ENCODE measurements around the gene CXCL11.
"Not testable (repeated sequence)": the region's sequence is repeated elsewhere in the genome, so short reads cannot be mapped to it uniquely, and the experiment has no call there.

CXCL11 gene

DNA sequence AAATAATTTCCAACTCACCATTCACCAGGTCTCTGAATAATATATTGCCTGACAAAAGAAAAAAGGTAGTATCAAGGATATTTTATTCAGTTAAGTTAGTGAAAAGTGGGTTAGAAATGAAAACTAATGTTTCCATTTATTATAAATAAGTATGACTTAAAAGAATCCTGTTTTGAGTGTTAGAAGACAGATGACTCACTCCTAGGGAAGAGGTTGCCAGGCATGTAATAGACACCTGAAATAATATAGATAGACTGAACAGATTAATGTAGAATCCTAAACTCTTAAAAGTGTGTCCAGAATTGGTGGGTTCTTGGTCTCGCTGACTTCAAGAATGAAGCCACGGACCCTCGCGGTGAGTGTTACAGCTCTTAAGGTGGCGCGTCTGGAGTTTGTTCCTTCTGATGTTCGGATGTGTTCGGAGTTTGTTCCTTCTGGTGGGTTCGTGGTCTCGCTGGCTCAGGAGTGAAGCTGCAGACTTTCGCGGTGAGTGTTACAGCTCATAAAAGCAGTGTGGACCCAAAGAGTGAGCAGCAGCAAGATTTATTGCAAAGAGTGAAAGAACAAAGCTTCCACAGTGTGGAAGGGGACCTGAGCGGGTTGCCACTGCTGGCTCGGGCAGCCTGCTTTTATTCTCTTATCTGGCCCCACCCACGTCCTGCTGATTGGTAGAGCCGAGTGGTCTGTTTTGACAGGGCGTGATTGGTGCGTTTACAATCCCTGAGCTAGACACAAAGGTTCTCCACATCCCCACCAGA is 6.5 kb upstream of the CXCL11 start:
- not testable (repeated sequence) for DNase-seq (ENCODE audit: low read depth)

- no peak for DNase-seq (ENCODE audit: low read depth)
Measured at GRCh38 chr4:76036855-76037254, 985 bp upstream of the CXCL11 start.

DNA sequence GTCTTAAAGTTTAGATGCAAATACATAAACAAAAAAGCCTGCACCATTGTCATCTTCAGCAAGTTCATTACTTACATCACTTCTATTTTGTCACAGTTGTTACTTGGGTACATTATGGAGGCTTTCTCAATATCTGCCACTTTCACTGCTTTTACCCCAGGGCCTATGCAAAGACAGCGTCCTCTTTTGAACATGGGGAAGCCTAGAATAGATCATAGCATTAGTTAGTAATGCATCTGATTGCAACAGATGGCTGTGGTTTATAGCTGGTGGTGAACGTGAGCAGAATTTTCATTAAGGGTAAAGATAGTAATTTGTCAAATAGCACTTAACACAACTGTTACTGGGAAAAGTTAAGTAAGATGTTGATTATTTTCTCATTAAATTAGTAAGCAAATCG is 729 bp downstream of the CXCL11 start:
- DNase-seq (ENCODE audit: low read depth) = no peak

- DNase-seq (ENCODE audit: low read depth) = no peak
Measured at GRCh38 chr4:76029300-76029699, 6.6 kb downstream of the CXCL11 start.

DNA sequence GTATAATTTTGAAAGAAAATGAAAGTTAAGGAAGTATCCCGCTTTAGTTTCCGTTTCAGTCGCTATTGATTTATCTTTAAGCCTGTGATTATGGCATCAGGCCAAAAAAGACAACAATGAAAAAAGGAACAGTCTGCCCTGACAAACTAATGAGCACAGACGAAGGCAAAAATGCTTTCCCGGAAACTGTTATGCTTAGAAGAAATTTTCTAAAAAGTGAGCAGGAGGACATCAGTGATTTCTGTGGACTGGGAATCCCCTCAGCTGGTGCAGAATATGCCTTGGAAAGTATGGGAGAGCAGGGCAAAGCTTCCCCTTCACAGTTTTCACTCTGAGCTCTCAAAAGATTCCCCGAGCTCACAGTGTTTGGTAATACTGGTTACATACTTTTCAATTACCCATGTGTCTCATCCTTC is 7.5 kb downstream of the CXCL11 start:
- no peak for DNase-seq (ENCODE audit: low read depth)

DNA sequence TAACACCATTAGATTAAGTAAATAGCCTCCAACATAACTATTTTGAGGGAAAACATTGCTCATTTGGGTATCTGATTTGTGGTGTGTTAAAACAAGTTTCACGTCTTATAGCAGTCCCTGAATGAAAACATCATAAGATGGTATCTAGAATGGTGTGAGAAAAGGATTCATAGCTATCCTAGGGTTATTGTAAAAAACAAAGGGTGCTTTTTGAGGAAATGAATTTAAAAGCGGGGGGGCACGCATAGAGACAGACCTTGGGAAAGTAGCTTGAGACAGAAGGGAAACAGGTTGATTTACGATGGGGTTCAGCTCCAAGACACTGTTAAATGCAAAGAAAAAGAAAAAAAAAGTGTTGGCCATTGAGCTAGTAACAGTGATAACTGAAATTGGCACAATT is 11.8 kb downstream of the CXCL11 start:
- DNase-seq (ENCODE audit: low read depth) = no peak

DNA sequence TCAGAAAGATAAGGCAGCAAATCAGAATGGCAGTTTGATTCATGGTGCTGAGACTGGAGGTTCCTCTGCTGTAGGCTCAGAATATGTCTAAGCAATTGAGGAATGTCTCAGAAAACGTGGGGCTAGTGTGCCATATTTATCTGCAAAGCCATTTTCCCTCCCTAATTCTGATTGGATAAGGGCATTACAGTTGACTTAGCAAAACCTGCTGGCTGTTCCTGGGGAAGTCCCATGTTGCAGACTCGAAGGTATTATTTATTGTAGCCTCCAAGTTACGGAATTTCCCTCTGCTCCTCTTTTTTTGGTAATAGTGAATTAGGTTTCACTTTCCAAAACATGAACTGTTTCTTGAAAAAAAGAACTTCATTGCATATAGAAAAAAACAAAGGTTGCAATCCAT is 12.5 kb downstream of the CXCL11 start, which contains the start of gene CXCL10:
CXCL10 (minus strand) TSS at position 109 of the 400 bp plus-strand sequence; CDS start at position 43, 66 bp downstream.
- peak; percentile 4 for DNase-seq (ENCODE audit: low read depth)

- DNase-seq (ENCODE audit: low read depth) = no peak
Measured at GRCh38 chr4:76022677-76023076, 13.2 kb downstream of the CXCL11 start.

- no peak for DNase-seq (ENCODE audit: low read depth)
Measured at GRCh38 chr4:76022031-76022430, 13.8 kb downstream of the CXCL11 start.

GRCh38 chr4:76017056-76017686 is 18.7 kb downstream of the CXCL11 start:
- DNase-seq (ENCODE audit: low read depth) = no peak

DNA sequence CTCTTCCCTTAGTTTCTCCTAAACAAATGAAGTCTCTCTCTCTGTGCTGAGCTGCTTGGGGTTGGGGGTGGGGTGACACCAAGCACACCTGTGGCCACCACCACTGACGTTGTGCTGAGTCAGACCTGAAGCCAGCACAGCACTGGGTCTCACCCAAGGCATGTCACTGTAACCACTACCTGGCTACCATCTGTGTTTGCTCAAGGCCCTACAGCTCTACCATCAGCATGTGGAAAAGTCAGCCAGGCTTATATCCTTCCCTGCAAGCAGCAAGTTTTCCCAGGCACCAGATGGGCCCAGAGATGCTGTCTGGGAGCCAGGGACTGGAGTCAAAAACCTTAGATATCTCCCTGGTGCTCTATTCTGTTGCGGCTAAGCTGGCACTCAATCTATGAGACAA is 19.5 kb downstream of the CXCL11 start:
- DNase-seq (ENCODE audit: low read depth) = no peak

DNA sequence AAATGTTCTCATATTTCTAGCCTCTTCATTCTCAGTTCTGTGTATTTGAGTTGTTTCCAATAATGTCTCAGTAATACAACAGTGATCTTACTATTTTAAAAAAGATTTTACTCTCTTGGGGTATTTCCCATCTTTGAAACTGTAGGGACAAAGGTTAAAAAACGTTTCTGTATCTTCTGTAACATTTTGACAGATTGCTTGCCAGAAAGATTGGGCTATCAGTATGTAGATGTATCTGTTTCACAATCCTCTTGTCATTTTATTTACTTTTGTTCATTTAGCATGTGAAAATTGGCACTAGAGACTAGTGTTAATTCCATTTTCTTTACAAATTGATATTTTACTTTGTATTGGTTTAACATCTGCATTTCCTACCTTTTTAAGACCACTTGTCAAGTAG is 22.3 kb downstream of the CXCL11 start:
- no peak for DNase-seq (ENCODE audit: low read depth)

DNA sequence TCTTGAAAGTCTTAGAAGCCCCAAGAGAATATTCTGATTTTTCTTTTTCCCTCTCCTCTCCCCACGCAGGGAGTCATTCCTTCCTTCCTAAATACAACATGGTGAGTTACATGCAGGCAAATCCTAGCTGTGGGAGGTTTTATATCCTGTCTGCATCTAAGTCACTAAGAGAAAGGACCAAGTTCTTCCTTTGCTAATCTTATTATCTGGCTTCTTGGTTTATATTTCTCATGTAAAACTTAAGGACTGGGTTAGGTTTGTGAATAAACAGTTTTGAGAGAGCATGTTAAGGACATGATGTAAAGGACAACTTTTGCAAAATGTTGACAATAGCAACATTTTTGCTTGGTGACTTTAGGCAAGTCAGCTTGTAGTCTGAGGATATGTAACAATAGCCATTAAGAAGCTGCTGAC is 23.5 kb downstream of the CXCL11 start:
- no peak for DNase-seq (ENCODE audit: low read depth)

- no peak for DNase-seq (ENCODE audit: low read depth)
Measured at GRCh38 chr4:76011700-76012387, 24.0 kb downstream of the CXCL11 start.

DNA sequence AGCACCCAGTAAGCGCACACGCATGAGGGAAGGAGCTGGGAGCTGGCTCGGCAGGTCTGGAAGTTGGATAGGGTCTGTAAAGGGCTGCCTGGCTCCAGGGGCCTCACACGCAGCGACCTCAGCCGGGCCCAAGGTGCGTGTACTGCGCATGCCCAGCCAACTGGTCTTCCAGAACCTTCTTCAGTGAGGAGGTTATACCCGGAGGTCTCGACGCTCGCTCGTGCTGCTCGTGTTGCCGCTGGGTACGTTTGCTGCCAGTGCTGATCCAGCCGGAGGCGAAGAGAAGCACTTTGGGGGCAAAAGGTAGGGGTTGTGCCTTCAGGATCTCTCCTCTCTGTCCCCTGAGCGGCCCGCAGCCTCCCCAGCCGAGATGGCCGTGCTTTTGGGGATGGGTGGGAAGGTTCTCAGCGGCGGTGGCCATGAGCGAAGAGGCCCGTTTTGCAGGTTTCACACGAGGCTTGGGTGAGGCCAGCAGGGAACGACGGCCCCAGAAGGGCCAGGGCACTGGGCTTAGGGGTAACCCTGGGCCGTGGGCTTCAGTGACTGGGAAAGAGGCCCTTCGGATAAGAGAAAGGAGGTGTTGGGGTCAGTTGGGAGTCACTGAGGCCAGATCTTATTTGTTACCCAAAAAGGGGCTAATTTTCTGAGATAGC is 24.7 kb downstream of the CXCL11 start:
- no peak for DNase-seq (ENCODE audit: low read depth)

DNA sequence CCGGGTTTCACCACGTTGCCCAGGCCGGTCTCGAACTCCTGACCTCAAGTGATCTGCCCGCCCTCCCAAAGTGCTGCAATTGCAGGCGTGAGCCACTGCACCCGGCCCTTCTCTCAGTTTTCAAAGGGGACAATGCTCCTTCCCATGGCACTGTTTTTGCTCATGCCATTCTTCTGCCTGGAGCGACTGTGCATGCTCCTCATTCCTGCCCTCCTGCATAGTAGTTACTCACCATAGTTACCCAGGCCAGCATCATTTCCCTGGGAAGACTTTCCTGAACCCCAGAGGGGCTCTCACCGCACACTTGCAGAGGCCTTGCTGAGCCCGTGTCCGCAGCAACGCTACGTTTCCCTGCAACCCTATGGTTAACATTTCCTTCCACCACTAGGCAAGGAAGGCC is 25.3 kb downstream of the CXCL11 start:
- DNase-seq (ENCODE audit: low read depth) = no peak

DNA sequence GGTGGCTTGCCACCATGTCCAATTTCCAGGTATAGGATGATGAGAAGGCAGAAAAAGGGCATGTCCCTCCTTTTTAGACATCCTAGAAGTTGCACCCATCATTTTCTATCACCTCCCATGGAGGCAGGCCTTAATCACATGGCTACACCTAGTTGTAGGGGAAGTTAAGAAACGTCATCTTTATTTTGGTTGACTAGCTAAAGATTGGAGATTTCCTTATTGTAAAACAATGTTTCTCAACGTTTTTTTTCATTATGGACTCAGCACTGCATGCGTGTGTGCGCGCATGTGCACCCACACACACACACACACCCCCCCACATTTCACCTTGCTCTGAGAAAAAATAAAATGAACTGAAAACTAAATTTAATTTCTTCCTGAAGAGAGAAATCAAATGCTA is 26.6 kb downstream of the CXCL11 start:
- DNase-seq (ENCODE audit: low read depth) = no peak

- DNase-seq (ENCODE audit: low read depth) = no peak
Measured at GRCh38 chr4:76007089-76007862, 28.6 kb downstream of the CXCL11 start, which contains the start of gene CXCL9. Gene CXCL9 (minus strand): TSS chr4:76007509. CDS start chr4:76007449, 60 bp downstream.

DNA sequence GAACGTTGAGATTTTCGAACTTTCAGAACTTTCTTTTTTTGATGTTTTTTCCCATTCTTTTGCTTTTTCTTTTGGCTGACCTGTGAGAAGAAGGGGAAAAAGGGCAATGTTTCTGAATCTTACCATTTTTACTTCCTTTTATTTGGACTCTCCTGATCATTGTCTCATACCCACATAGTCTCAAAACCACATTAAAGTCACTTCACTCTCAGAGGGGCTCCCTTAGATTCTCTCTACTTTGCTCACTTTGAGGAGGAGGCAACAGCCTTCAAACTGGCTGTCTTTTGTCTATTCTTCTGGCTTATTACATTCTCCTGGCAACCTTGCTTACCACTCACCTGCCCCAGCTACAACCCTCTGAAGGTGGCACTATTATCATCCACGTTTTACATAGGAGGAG is 32.2 kb downstream of the CXCL11 start:
- no peak for DNase-seq (ENCODE audit: low read depth)

DNA sequence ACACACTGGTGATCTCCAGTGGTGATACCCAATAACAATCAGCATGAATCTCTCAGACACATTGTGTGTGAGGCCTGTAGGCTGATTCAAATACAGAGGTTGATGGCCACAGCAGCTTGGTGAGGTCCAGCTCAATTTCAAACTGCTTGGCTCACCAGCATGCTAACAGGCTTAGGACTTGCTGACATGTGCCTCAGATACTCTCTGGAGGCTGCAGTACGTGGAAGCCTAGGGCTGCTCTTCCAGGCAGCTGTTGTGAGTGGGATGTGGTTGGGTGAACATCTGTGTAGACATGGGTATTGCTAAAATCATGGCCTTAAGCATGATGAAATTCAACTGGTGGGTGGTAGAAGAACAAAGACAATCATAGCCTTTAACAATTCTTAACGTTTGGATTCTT is 32.8 kb downstream of the CXCL11 start:
- no peak for DNase-seq (ENCODE audit: low read depth)

GRCh38 chr4:76002176-76002575 is 33.7 kb downstream of the CXCL11 start:
- DNase-seq (ENCODE audit: low read depth) = no peak

DNA sequence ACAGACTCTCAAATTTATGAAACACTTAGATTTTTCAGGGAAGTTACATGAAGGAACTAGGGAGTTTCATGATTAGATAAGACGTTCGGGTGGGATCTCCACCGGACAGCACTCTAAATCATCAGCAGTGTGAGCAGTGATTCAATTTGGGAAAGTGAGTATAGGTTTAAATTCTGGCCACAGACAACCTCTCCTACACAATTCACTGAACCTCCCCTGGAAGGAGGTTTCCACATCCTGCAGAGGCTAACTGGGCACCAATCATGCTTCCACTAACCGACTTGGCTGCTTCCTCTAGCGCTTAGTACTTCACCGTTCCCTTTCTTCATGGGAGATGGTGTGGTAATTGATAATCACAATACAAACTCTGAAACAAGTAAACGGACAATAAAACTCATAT is 34.2 kb downstream of the CXCL11 start:
- DNase-seq (ENCODE audit: low read depth) = no peak
